K562 (cell line): ENCODE data around the gene LPAR3. TPM values are rescaled to one million over a fixed set of nuclear protein-coding genes. Genes with fewer than 3 reads are reported as not detected.

Experiments used
- ATAC-seq: fragments of 200-7000 bp; cut with Tn5 transposase; 3 replicates; pipeline ENCODE4 v1.9.1; 2020; ENCODE audit warnings: moderate library complexity
- BruUV-seq: library from RNA; stranded (reverse); fragments of 400-500 nt; replicated peaks from 2 replicates; lab custom pipeline; 2021; lab: Mats Ljungman, UMichigan
- CTCF ChIA-PET: fragments of 300-600 bp; formaldehyde crosslinking; extraction: SDS; loops from one replicate; lab custom pipeline; 2021; ENCODE audit warnings: low intra/inter-chr PET ratio; lab: Yijun Ruan, JAX
- POLR2A ChIA-PET: fragments of 300-600, 350-650 bp; sonication (Branson Sonifier 250); formaldehyde crosslinking; extraction: SDS; loops from one replicate; lab custom pipeline; 2021; ENCODE audit warnings: antibody characterized with exemption, inconsistent platforms; lab: Yijun Ruan, JAX
- DNase-seq, 4 experiments: peaks; one replicate each; pipeline versions ENCODE4 v3.0.0 to v3.0.0-alpha.2; 2011 to 2018; ENCODE audit warnings: low spot score in 3 of 4, mixed read lengths in 3 of 4; ENCODE audit errors: extremely low read depth in 1 of 4
- FAIRE-seq: peaks from 2 replicates; lab custom pipeline; 2011; peaks lifted over from hg19 to GRCh38; lab: Jason Lieb, UNC
- H2AFZ ChIP-seq: 2 replicates; pipeline ENCODE4 v1.6.0; 2011; ENCODE audit warnings: low read depth, low read length, control low read depth, inconsistent platforms
- H3K27ac ChIP-seq: fragments of 200-600 bp; 3 replicates; pipeline ENCODE4 v1.8.0; 2011; ENCODE audit warnings: low read depth, mild to moderate bottlenecking, control low read depth, inconsistent platforms, low read length, moderate library complexity, mixed read lengths; ENCODE audit errors: extremely low read depth
- H3K27me3 ChIP-seq, 2 experiments: fragments of 300-600 bp in 1 of 2; 2 replicates in 1 of 2; 3 replicates in 1 of 2; pipeline versions ENCODE4 v1.6.0 to v1.8.0; 2011; ENCODE audit warnings: inconsistent platforms in 2 of 2, low read length in 2 of 2, mild to moderate bottlenecking in 1 of 2, mixed read lengths in 1 of 2, moderate library complexity in 1 of 2; ENCODE audit not compliant: control insufficient read depth in 2 of 2, insufficient read depth in 2 of 2
- H3K36me3 ChIP-seq: fragments of 300-600 bp; 3 replicates; pipeline ENCODE4 v1.8.0; 2011; ENCODE audit warnings: mild to moderate bottlenecking, low read length, inconsistent platforms; ENCODE audit not compliant: control insufficient read depth, insufficient read depth
- H3K4me1 ChIP-seq, 2 experiments: fragments of 200-600 bp in 1 of 2; replicated peaks in 1 of 2; 2 replicates in 1 of 2; 3 replicates in 1 of 2; pipeline versions ENCODE4 v1.5.1 to v1.8.0; 2011; ENCODE audit warnings: inconsistent platforms in 2 of 2, low read length in 2 of 2, mild to moderate bottlenecking in 1 of 2, mixed read lengths in 1 of 2, moderate library complexity in 1 of 2; ENCODE audit not compliant: control insufficient read depth in 2 of 2, insufficient read depth in 2 of 2
- H3K4me2 ChIP-seq: 2 replicates; pipeline ENCODE4 v1.6.1; 2011; ENCODE audit warnings: low read length, control low read depth, inconsistent platforms, mixed read lengths; ENCODE audit not compliant: insufficient read depth
- H3K4me3 ChIP-seq: fragments of 200-600 bp; sonication (generic), shearing (Covaris generic); 2 replicates; pipeline ENCODE4 v1.5.1; 2016; ENCODE audit warnings: control low read depth, inconsistent platforms
- H3K79me2 ChIP-seq: fragments of 200-600 bp; 3 replicates; pipeline ENCODE4 v1.8.0; 2011; ENCODE audit warnings: low read length, inconsistent platforms; ENCODE audit not compliant: control insufficient read depth, insufficient read depth
- H3K9ac ChIP-seq, 2 experiments: 2 replicates each; pipeline versions ENCODE4 v1.6.0 to v1.6.1; 2011; ENCODE audit warnings: low read depth in 2 of 2, low read length in 2 of 2, control low read depth in 1 of 2, inconsistent platforms in 1 of 2, mild to moderate bottlenecking in 1 of 2, mixed read lengths in 1 of 2; ENCODE audit not compliant: insufficient read depth in 1 of 2
- H3K9me1 ChIP-seq: one replicate; pipeline ENCODE4 v1.6.0; 2011; ENCODE audit warnings: inconsistent platforms, mild to moderate bottlenecking, low read length, moderate library complexity; ENCODE audit not compliant: control insufficient read depth, insufficient read depth
- H3K9me3 ChIP-seq: replicated peaks from 2 replicates; pipeline ENCODE4 v1.5.1; 2011; ENCODE audit warnings: low read depth, low read length, inconsistent platforms; ENCODE audit not compliant: control insufficient read depth, insufficient read depth
- H4K20me1 ChIP-seq: replicated peaks from 2 replicates; pipeline ENCODE4 v1.6.1; 2011; ENCODE audit warnings: low read length, inconsistent platforms, mixed read lengths; ENCODE audit not compliant: control insufficient read depth, insufficient read depth
- ATF2 ChIP-seq: sonication (generic); formaldehyde crosslinking; IDR thresholded peaks from 2 replicates; pipeline ENCODE4 v1.8.1; 2022; ENCODE audit warnings: missing genetic modification reagents
- FOXJ2 ChIP-seq: fragments of 200-800 bp; sonication (Bioruptor generic); IDR thresholded peaks from 2 replicates; pipeline ENCODE4 v1.6.1; 2016; ENCODE audit warnings: missing genetic modification characterization, missing compliant biosample characterization
- FOXK1 ChIP-seq: sonication (generic); formaldehyde crosslinking; IDR thresholded peaks from 2 replicates; pipeline ENCODE4 v1.8.0; 2022; ENCODE audit warnings: missing genetic modification reagents, mild to moderate bottlenecking, borderline replicate concordance
- GATA2 ChIP-seq: sonication (generic); formaldehyde crosslinking; IDR thresholded peaks from 2 replicates; pipeline ENCODE4 v1.4.0; 2020; ENCODE audit warnings: mild to moderate bottlenecking, missing genetic modification reagents
- MBD2 ChIP-seq: sonication (generic); IDR thresholded peaks from 2 replicates; pipeline ENCODE4 v1.6.1; 2016; ENCODE audit warnings: low read depth, borderline replicate concordance
- NFYB ChIP-seq: IDR thresholded peaks from 2 replicates; pipeline ENCODE4 v1.6.1; 2011; ENCODE audit warnings: mild to moderate bottlenecking, moderate library complexity; ENCODE audit not compliant: insufficient read length; ENCODE audit errors: extremely low read depth
- SMARCC2 ChIP-seq: fragments of 450-650 bp; IDR thresholded peaks from 2 replicates; pipeline ENCODE4 v1.6.1; 2017; ENCODE audit warnings: antibody characterized with exemption, moderate library complexity, mild to moderate bottlenecking, low read depth
- SPI1 ChIP-seq: IDR thresholded peaks from 2 replicates; pipeline ENCODE4 v1.6.1; 2011; ENCODE audit warnings: low read depth, low read length, control low read depth, borderline replicate concordance
- TRIM24 ChIP-seq, 2 experiments: fragments of 450-650 bp; IDR thresholded peaks; 2 replicates each; pipeline ENCODE4 v1.6.1; 2016
- ZNF217 ChIP-seq: sonication (generic); formaldehyde crosslinking; IDR thresholded peaks from 2 replicates; pipeline ENCODE4 v1.8.0; 2022; ENCODE audit warnings: mild to moderate bottlenecking, missing genetic modification reagents
- ZNF444 ChIP-seq: fragments of 250-450 bp; sonication (Bioruptor Pico); IDR thresholded peaks from 2 replicates; pipeline ENCODE4 v1.4.0; 2020; ENCODE audit warnings: mild to moderate bottlenecking, moderate library complexity
- WGBS: fragments of 100-300 bp; shearing (Covaris generic); methylation state at CpG from one replicate; pipeline ENCODE4 v1.1.6; 2016; ENCODE audit warnings: low coverage, mixed read lengths; ENCODE audit not compliant: insufficient coverage; ENCODE audit errors: missing lambda C conversion rate; 5-methylcytosine and 5-hydroxymethylcytosine counted together
- in situ Hi-C: fragments of 300-500 bp; cut with MboI; formaldehyde crosslinking; loops from 4 replicates; pipeline ENCODE4 v1.15.0; 2018; ENCODE audit warnings: inconsistent platforms, mixed read lengths
- intact Hi-C: fragments of 100-400 bp; cut with micrococcal nuclease; formaldehyde crosslinking; loops from 2 replicates; pipeline ENCODE4 v1.14.2; 2022
- polyA plus RNA-seq, 8 experiments: library from polyadenylated mRNA; depleted of rRNA in 4 of 8; stranded (reverse) in 5 of 8; unstranded in 3 of 8; fragments of >200 nt; fragmentation: Nextera tagmentation in 2 of 8; fragmentation: Illumina TruSeq in 1 of 8; extraction: Ambion mirVana in 2 of 8; extraction: Trizol in 1 of 8; gene quantifications; 2 replicates each; pipeline versions ENCODE4 v1.2.1 to v1.2.3, GENCODE V29; 2011 to 2014; ENCODE audit warnings: inconsistent platforms in 1 of 8, missing spikeins in 1 of 8
- total RNA-seq, 7 experiments: library from RNA; depleted of rRNA in 6 of 7; stranded (reverse); fragments of >200 nt in 6 of 7; fragmentation: Illumina TruSeq in 2 of 7; extraction: Trizol in 2 of 7; gene quantifications; 2 replicates each; pipeline versions ENCODE4 v1.2.1 to v1.2.3, GENCODE V29; 2011 to 2021; ENCODE audit warnings: low replicate concordance in 1 of 7

LPAR3 gene
- total and polyA plus RNA-seq, 9 of the 15 experiments (the other 6 are each of a cell fraction or from before 2014, with no cell fraction given): 0.11 TPM; not detected in 8

DNA sequence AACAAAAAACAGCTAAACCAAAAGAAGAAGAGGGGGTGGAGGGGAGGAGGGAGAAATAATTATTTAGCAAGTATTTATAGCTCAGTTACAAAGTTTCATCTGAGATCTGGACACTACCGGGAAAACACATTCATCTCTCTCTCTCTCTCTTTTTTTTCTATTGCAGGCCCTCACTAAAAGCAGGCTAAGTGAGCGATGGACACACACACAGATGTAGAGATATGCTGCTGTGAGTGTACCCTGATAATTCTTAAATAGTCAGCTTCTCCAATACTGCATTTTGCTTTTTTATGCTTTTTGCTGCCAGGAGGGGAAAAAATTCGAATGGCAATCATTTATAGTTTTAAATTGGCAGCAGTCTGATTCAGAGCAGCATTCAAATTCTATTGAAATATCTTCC lies 65.0 kb downstream of the LPAR3 start:
- ATAC-seq: no peak
- no peaks in the 10 kb centered on the region for H3K79me2 ChIP-seq
- intact Hi-C loops: no loop called here
- no peak for TF ChIP-seq ZNF217 (CRISPR knock-in tag)
- TF ChIP-seq GATA2 (CRISPR knock-in tag): no peak
- no peak for TF ChIP-seq ATF2
- TF ChIP-seq SPI1: no peak
- no peak for TF ChIP-seq FOXK1 (CRISPR knock-in tag)
- no peak for TF ChIP-seq SMARCC2
- TF ChIP-seq TRIM24 (IDR thresholded peaks at IDR 0.05): no peak
- no peak for TF ChIP-seq NFYB
- no peak for TF ChIP-seq MBD2
- no peak for TF ChIP-seq FOXJ2 (tag)
- no peak for TF ChIP-seq ZNF444 (CRISPR knock-in tag)
- ChIA-PET CTCF (no interaction called here), POLR2A (no interaction called here)
- H3K27ac ChIP-seq: no peak overlapping the region
- no TSS peak for BruUV-seq
- no peaks in the 10 kb centered on the region for H3K4me1 ChIP-seq
- no peaks in the 10 kb centered on the region for H4K20me1 ChIP-seq
- H3K4me2 ChIP-seq: no peak overlapping the region
- H3K9me3 ChIP-seq: no peaks in the 10 kb centered on the region
- no peak for FAIRE-seq
- in situ Hi-C loops: no loop called here
- no peaks in the 10 kb centered on the region for H3K9me1 ChIP-seq
- H3K27me3 ChIP-seq: no peaks in the 10 kb centered on the region; a peak in 1 of 5 replicates
- no peak overlapping the region for H3K4me3 ChIP-seq
- no peak overlapping the region for H3K9ac ChIP-seq
- 0% methylated on average over 3 of the region's 3 CpGs for whole genome bisulfite sequencing
- no peak overlapping the region for H2AFZ ChIP-seq
- DNase-seq: no peak
- no peaks in the 10 kb centered on the region for H3K36me3 ChIP-seq
